H1 (cell line): ENCODE data around the gene CDH18.

Source experiments
- CTCF ChIP-seq, 3 experiments: IDR thresholded peaks; 1 replicate in 2 of 3; 2 replicates in 1 of 3; pipeline versions ENCODE4 v1.5.1 to v1.6.1; 2011; ENCODE audit warnings: low read length in 3 of 3, mild to moderate bottlenecking in 3 of 3, inconsistent platforms in 2 of 3, low read depth in 1 of 3, moderate library complexity in 1 of 3; ENCODE audit not compliant: insufficient read depth in 1 of 3; ENCODE audit errors: control extremely low read depth in 1 of 3
- MAFK ChIP-seq: IDR thresholded peaks from 2 replicates; pipeline ENCODE4 v1.6.1; 2012; ENCODE audit warnings: low read depth, mild to moderate bottlenecking, improper control_type of control experiment, low read length
- POLR2A ChIP-seq, 2 experiments: IDR thresholded peaks; 1 replicate in 1 of 2; 2 replicates in 1 of 2; pipeline ENCODE4 v1.6.1; 2011; ENCODE audit warnings: low read depth in 2 of 2, low read length in 2 of 2, mild to moderate bottlenecking in 2 of 2; ENCODE audit errors: control extremely low read depth in 1 of 2
- RFX5 ChIP-seq: IDR thresholded peaks from 2 replicates; pipeline ENCODE4 v1.6.1; 2011; ENCODE audit warnings: low read depth, low read length, improper control_type of control experiment, borderline replicate concordance
- TEAD4 ChIP-seq: IDR thresholded peaks from 2 replicates; pipeline ENCODE4 v1.6.1; 2012; ENCODE audit warnings: low read depth, low read length, inconsistent platforms, mixed read lengths

DNA sequence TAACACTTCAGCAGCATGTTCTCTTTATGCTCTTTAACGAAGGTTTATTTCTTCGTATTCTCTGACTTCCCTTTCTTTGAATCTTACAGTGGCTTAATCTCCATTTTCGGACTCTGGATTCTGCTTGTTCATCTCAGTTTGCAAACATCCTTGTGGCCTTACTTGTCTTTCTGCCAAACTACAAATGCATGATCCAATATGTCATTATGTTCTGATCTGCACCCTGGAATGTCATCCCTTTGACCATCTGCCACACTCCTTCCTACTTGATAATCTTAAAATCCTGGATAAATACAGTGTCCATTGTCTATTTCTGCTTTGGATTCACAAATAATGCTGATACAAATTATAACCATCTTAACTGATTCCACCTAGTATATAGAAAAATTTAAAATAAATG is 499.2 kb downstream of the CDH18 start:
- TF ChIP-seq MAFK (no peak), CTCF (IDR thresholded peaks at IDR 0.05; ENCODE audit: control extremely low read depth in 1 of 3, insufficient read depth in 1 of 3, low read depth in 1 of 3, low read length in 3 of 3) (no peak), POLR2A (IDR thresholded peaks at IDR 0.05; ENCODE audit: control extremely low read depth in 1 of 2, low read depth in 2 of 2, low read length in 2 of 2) (no peak), TEAD4 (no peak), RFX5 (no peak)
